H1 (cell line): ENCODE data around the gene OTUD5. TPM values are rescaled to one million over a fixed set of nuclear protein-coding genes. Genes with fewer than 3 reads are reported as not detected.

ENCODE experiments used
- BCL11A ChIP-seq, 2 experiments: IDR thresholded peaks; one replicate each; pipeline ENCODE4 v1.6.1; 2011; ENCODE audit warnings: low read depth in 2 of 2, low read length in 2 of 2, mild to moderate bottlenecking in 2 of 2
- E2F6 ChIP-seq: IDR thresholded peaks from 2 replicates; pipeline ENCODE4 v1.6.1; 2012; ENCODE audit warnings: inconsistent platforms
- JUND ChIP-seq: IDR thresholded peaks from 2 replicates; pipeline ENCODE4 v1.6.1; 2011; ENCODE audit warnings: mild to moderate bottlenecking, improper control_type of control experiment, low read length
- KDM5A ChIP-seq: fragments of 200-600 bp; IDR thresholded peaks from 2 replicates; pipeline ENCODE4 v1.7.1; 2012; ENCODE audit warnings: mild to moderate bottlenecking, low read length, inconsistent platforms, mixed read lengths
- POLR2AphosphoS5 ChIP-seq: IDR thresholded peaks from 2 replicates; pipeline ENCODE4 v1.6.1; 2011; ENCODE audit warnings: low read depth, low read length
- SP1 ChIP-seq: IDR thresholded peaks from 2 replicates; pipeline ENCODE4 v1.6.1; 2011; ENCODE audit warnings: low read depth, low read length
- SP2 ChIP-seq: IDR thresholded peaks from 2 replicates; pipeline ENCODE4 v1.6.1; 2012; ENCODE audit warnings: mild to moderate bottlenecking, low read length, inconsistent platforms
- TAF1 ChIP-seq: IDR thresholded peaks from 2 replicates; pipeline ENCODE4 v1.6.1; 2011; ENCODE audit warnings: mild to moderate bottlenecking, low read depth, low read length
- TAF7 ChIP-seq: optimal IDR thresholded peaks from 2 replicates; pipeline ENCODE3; 2011; ENCODE audit warnings: low read depth, mild to moderate bottlenecking, inconsistent platforms, low read length, moderate library complexity, borderline replicate concordance
- TBP ChIP-seq: IDR thresholded peaks from 2 replicates; pipeline ENCODE4 v1.6.1; 2011; ENCODE audit warnings: low read depth, low read length, improper control_type of control experiment
- TEAD4 ChIP-seq: IDR thresholded peaks from 2 replicates; pipeline ENCODE4 v1.6.1; 2012; ENCODE audit warnings: low read depth, low read length, inconsistent platforms, mixed read lengths
- polyA plus RNA-seq, 7 experiments: library from polyadenylated mRNA; depleted of rRNA in 3 of 7; stranded (reverse) in 5 of 7; unstranded in 2 of 7; fragments of >200 nt in 5 of 7; fragments of 200-250 nt in 2 of 7; gene quantifications; 1 replicate in 5 of 7; 2 replicates in 1 of 7; 4 replicates in 1 of 7; pipeline versions ENCODE4 v1.2.1 to v1.2.3, GENCODE V29; 2011 to 2013; ENCODE audit warnings: missing spikeins in 2 of 7, mixed read lengths in 2 of 7
- total RNA-seq: library from RNA; stranded (reverse); fragmentation: NEBNext Ultra II Directional; extraction: Animal tissue kit (Norgen Biotek cat#: 25700); gene quantifications from 2 replicates; pipeline ENCODE4 v1.2.1, GENCODE V29; 2021

The OTUD5 gene
- total and polyA plus RNA-seq, 2 of the 8 experiments (the other 6 are each of a cell fraction or from before 2014, with no cell fraction given), result 46.3 to 53.5 TPM

- peak; percentile 66 for TF ChIP-seq TAF7
- TF ChIP-seq SP1, result peak; percentile 70
- TF ChIP-seq BCL11A (IDR thresholded peaks at IDR 0.05; ENCODE audit: low read depth in 2 of 2, low read length in 2 of 2), result no peak
- TF ChIP-seq POLR2AphosphoS5, result peak; percentile 69; the same call in 1 of the 2 replicates
- TF ChIP-seq E2F6, result no peak
- peak; percentile 95 for TF ChIP-seq TAF1
- peak; percentile 89 for TF ChIP-seq JUND
- no peak for TF ChIP-seq SP2
- peak; percentile 88 for TF ChIP-seq TBP
- TF ChIP-seq TEAD4, result peak; percentile 2; the same call in 1 of the 2 replicates
- TF ChIP-seq KDM5A, result no peak
- TF ChIP-seq, all 59 proteins: peak for 17
Measured at GRCh38 chrX:49002091-49002935, 44.9 kb upstream of the OTUD5 start, which contains the start of gene GRIPAP1 (continued).
